SK-N-SH (cell line): ENCODE measurements around the gene NGLY1.

ENCODE experiments used
- CTCF ChIP-seq: fragments of 200-600 bp; sonication (generic); IDR thresholded peaks from 2 replicates; pipeline ENCODE4 v1.6.1; 2017; ENCODE audit warnings: antibody characterized with exemption, mild to moderate bottlenecking, moderate library complexity
- MXI1 ChIP-seq: IDR thresholded peaks from 2 replicates; pipeline ENCODE4 v1.6.1; 2012; ENCODE audit warnings: mild to moderate bottlenecking, low read depth, low read length, improper control_type of control experiment
- USF2 ChIP-seq: fragments of 150-350 bp; IDR thresholded peaks from 2 replicates; pipeline ENCODE4 v1.6.1; 2017; ENCODE audit warnings: antibody characterized with exemption, low read length, low read depth, borderline replicate concordance

GRCh38 chr3:25673738-25674298 is 109.4 kb downstream of the NGLY1 start:
- no peak for TF ChIP-seq CTCF
- no peak for TF ChIP-seq MXI1
- TF ChIP-seq USF2, result no peak
